ENCODE measurements around the gene DYNC1LI2. TPM values are rescaled to one million over a fixed set of nuclear protein-coding genes. Genes with fewer than 3 reads are reported as not detected.
A peak's percentile ranks its signal among the peaks of the same experiment; 100 is the strongest.

DYNC1LI2 gene
- total and polyA plus RNA-seq, 9 of the 15 experiments (the other 6 are each of a cell fraction or from before 2014, with no cell fraction given): 5.1 to 48.9 (median 38.2) TPM

DNA sequence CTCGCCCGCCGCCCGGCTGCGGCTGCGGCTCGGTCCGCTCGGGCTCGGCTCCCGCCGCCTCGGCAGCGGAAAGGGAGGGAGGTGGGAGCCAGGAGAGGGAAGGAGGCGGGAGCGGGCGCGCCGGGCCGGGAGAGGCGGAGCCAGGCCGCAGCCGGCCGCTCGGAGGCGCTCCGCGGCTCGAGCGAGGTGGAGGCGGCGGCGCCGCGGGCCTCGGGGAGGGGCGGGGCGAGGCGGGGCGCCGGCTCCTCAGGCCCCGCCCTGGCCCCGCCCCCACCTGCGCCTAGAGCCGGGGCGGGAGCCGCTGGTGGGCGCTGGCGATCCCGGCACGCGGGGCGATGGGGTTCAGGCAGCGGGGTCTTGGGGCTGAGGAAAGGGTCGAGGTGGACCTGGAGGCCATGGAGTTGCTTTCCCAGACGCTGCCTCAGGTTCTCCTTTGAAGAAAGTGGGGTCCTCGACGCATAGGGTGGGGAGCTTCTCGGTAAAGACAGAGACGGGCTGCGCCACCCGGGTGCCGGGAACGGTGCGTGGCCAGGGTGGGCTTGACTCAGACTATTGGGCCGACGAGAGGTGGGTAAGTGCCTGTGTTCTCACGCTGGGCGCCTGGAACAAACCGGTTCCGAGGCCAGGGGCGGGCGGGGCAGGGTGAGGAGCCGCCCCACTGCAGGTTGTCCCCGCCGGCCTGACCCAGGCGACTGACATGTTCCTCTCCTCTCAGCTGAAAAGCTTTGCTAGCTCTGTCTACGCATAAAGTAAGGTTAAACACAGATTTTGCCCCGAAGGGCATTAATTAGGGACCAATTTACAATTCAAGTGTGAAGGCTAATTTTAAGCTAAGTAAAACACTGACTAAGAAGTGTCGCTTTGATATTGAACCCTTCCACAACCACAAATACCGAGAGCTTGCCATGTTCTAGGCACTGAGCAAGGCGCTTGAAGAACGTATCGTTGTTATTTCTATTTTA lies 54.5 kb downstream of the DYNC1LI2 start, which contains the start of gene CMTM4 (continued):
- TF ChIP-seq KDM5B (IDR thresholded peaks at IDR 0.05; ENCODE audit: insufficient replicate concordance, low read depth, low read length) (peak; percentile 64), PTRF (tag; IDR thresholded peaks at IDR 0.05) (no peak), ETV1 (tag; conservative IDR thresholded peaks at IDR 0.05; ENCODE audit: low read depth) (no peak), MECOM (CRISPR knock-in tag; IDR thresholded peaks at IDR 0.05) (no peak), DIDO1 (tag; IDR thresholded peaks at IDR 0.05; ENCODE audit: low read depth) (no peak), POLR2B (IDR thresholded peaks at IDR 0.05; ENCODE audit: low read depth, partially characterized antibody) (peak; percentile 56)
- TF ChIP-seq, protein P1, sequence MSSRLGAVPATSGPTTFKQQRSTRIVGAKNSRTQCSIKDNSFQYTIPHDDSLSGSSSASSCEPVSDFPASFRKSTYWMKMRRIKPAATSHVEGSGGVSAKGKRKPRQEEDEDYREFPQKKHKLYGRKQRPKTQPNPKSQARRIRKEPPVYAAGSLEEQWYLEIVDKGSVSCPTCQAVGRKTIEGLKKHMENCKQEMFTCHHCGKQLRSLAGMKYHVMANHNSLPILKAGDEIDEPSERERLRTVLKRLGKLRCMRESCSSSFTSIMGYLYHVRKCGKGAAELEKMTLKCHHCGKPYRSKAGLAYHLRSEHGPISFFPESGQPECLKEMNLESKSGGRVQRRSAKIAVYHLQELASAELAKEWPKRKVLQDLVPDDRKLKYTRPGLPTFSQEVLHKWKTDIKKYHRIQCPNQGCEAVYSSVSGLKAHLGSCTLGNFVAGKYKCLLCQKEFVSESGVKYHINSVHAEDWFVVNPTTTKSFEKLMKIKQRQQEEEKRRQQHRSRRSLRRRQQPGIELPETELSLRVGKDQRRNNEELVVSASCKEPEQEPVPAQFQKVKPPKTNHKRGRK (tag; IDR thresholded peaks at IDR 0.05): no peak
- TF ChIP-seq, protein P2, sequence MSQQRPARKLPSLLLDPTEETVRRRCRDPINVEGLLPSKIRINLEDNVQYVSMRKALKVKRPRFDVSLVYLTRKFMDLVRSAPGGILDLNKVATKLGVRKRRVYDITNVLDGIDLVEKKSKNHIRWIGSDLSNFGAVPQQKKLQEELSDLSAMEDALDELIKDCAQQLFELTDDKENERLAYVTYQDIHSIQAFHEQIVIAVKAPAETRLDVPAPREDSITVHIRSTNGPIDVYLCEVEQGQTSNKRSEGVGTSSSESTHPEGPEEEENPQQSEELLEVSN (IDR thresholded peaks at IDR 0.05; ENCODE audit: borderline replicate concordance in 1 of 2, extremely low read depth in 1 of 2, insufficient read depth in 1 of 2, insufficient read length in 1 of 2, low read depth in 1 of 2, low read length in 1 of 2, poor library complexity in 1 of 2, severe bottlenecking in 1 of 2): peak; percentile 65 to 82
- TF ChIP-seq, protein P3, sequence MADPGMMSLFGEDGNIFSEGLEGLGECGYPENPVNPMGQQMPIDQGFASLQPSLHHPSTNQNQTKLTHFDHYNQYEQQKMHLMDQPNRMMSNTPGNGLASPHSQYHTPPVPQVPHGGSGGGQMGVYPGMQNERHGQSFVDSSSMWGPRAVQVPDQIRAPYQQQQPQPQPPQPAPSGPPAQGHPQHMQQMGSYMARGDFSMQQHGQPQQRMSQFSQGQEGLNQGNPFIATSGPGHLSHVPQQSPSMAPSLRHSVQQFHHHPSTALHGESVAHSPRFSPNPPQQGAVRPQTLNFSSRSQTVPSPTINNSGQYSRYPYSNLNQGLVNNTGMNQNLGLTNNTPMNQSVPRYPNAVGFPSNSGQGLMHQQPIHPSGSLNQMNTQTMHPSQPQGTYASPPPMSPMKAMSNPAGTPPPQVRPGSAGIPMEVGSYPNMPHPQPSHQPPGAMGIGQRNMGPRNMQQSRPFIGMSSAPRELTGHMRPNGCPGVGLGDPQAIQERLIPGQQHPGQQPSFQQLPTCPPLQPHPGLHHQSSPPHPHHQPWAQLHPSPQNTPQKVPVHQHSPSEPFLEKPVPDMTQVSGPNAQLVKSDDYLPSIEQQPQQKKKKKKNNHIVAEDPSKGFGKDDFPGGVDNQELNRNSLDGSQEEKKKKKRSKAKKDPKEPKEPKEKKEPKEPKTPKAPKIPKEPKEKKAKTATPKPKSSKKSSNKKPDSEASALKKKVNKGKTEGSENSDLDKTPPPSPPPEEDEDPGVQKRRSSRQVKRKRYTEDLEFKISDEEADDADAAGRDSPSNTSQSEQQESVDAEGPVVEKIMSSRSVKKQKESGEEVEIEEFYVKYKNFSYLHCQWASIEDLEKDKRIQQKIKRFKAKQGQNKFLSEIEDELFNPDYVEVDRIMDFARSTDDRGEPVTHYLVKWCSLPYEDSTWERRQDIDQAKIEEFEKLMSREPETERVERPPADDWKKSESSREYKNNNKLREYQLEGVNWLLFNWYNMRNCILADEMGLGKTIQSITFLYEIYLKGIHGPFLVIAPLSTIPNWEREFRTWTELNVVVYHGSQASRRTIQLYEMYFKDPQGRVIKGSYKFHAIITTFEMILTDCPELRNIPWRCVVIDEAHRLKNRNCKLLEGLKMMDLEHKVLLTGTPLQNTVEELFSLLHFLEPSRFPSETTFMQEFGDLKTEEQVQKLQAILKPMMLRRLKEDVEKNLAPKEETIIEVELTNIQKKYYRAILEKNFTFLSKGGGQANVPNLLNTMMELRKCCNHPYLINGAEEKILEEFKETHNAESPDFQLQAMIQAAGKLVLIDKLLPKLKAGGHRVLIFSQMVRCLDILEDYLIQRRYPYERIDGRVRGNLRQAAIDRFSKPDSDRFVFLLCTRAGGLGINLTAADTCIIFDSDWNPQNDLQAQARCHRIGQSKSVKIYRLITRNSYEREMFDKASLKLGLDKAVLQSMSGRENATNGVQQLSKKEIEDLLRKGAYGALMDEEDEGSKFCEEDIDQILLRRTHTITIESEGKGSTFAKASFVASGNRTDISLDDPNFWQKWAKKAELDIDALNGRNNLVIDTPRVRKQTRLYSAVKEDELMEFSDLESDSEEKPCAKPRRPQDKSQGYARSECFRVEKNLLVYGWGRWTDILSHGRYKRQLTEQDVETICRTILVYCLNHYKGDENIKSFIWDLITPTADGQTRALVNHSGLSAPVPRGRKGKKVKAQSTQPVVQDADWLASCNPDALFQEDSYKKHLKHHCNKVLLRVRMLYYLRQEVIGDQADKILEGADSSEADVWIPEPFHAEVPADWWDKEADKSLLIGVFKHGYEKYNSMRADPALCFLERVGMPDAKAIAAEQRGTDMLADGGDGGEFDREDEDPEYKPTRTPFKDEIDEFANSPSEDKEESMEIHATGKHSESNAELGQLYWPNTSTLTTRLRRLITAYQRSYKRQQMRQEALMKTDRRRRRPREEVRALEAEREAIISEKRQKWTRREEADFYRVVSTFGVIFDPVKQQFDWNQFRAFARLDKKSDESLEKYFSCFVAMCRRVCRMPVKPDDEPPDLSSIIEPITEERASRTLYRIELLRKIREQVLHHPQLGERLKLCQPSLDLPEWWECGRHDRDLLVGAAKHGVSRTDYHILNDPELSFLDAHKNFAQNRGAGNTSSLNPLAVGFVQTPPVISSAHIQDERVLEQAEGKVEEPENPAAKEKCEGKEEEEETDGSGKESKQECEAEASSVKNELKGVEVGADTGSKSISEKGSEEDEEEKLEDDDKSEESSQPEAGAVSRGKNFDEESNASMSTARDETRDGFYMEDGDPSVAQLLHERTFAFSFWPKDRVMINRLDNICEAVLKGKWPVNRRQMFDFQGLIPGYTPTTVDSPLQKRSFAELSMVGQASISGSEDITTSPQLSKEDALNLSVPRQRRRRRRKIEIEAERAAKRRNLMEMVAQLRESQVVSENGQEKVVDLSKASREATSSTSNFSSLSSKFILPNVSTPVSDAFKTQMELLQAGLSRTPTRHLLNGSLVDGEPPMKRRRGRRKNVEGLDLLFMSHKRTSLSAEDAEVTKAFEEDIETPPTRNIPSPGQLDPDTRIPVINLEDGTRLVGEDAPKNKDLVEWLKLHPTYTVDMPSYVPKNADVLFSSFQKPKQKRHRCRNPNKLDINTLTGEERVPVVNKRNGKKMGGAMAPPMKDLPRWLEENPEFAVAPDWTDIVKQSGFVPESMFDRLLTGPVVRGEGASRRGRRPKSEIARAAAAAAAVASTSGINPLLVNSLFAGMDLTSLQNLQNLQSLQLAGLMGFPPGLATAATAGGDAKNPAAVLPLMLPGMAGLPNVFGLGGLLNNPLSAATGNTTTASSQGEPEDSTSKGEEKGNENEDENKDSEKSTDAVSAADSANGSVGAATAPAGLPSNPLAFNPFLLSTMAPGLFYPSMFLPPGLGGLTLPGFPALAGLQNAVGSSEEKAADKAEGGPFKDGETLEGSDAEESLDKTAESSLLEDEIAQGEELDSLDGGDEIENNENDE (IDR thresholded peaks at IDR 0.05; ENCODE audit: low read depth, low read length): no peak
- TF ChIP-seq, protein P4, sequence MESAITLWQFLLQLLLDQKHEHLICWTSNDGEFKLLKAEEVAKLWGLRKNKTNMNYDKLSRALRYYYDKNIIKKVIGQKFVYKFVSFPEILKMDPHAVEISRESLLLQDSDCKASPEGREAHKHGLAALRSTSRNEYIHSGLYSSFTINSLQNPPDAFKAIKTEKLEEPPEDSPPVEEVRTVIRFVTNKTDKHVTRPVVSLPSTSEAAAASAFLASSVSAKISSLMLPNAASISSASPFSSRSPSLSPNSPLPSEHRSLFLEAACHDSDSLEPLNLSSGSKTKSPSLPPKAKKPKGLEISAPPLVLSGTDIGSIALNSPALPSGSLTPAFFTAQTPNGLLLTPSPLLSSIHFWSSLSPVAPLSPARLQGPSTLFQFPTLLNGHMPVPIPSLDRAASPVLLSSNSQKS (CRISPR knock-in tag; IDR thresholded peaks at IDR 0.05): no peak

Data from K562 (cell line).